A549 (cell line): ENCODE results near the gene ZNF385B. TPM values are rescaled to one million over a fixed set of nuclear protein-coding genes. Genes with fewer than 3 reads are reported as not detected.

ENCODE experiments used
- ATAC-seq, 2 experiments: fragments of 200-7000 bp in 1 of 2; fragments of >200 bp in 1 of 2; cut with Nextera tagmentation in 1 of 2; cut with Tn5 transposase in 1 of 2; 3 replicates each; pipeline versions ENCODE4 v1.8.0 to v1.9.1; 2018 to 2020; ENCODE audit warnings: mild to moderate bottlenecking in 1 of 2, moderate library complexity in 1 of 2
- CTCF ChIA-PET: fragments of 300-600 bp; sonication (Branson Sonifier 250); formaldehyde crosslinking; extraction: SDS; loops from one replicate; lab custom pipeline; 2021; ENCODE audit warnings: antibody characterized with exemption, inconsistent platforms; lab: Yijun Ruan, JAX
- POLR2A ChIA-PET: fragments of 350-600 bp; formaldehyde crosslinking; extraction: SDS; loops from one replicate; lab custom pipeline; 2021; ENCODE audit warnings: antibody characterized with exemption, inconsistent platforms; lab: Yijun Ruan, JAX
- DNase-seq, 2 experiments: peaks; one replicate each; pipeline versions ENCODE4 v3.0.0 to v3.0.0-alpha.2; 2011 to 2016; ENCODE audit warnings: low read depth in 1 of 2, low spot score in 1 of 2
- FAIRE-seq: peaks from 2 replicates; lab custom pipeline; 2011; peaks lifted over from hg19 to GRCh38; lab: Jason Lieb, UNC
- H3K27ac ChIP-seq, 2 experiments: fragments of >200 bp; sonication (Bioruptor Twin); formaldehyde crosslinking; 3 replicates each; pipeline ENCODE4 v1.5.1; 2016 to 2017
- H3K4me1 ChIP-seq: fragments of >200 bp; sonication (Bioruptor Twin); formaldehyde crosslinking; 3 replicates; pipeline ENCODE4 v1.6.1; 2016
- H3K4me2 ChIP-seq: fragments of >200 bp; sonication (Bioruptor Twin); formaldehyde crosslinking; 3 replicates; pipeline ENCODE4 v1.6.1; 2016
- H3K4me3 ChIP-seq: fragments of >200 bp; sonication (Bioruptor Twin); formaldehyde crosslinking; 3 replicates; pipeline ENCODE4 v1.5.1; 2016
- H3K9me3 ChIP-seq: fragments of >200 bp; sonication (Bioruptor Twin); formaldehyde crosslinking; 3 replicates; pipeline ENCODE4 v1.6.1; 2016
- CBX2 ChIP-seq: fragments of 200-600 bp; sonication (generic); IDR thresholded peaks from 2 replicates; pipeline ENCODE4 v1.6.1; 2016; ENCODE audit warnings: low read depth, mild to moderate bottlenecking, borderline replicate concordance
- CBX8 ChIP-seq: fragments of 200-600 bp; sonication (generic); IDR thresholded peaks from 2 replicates; pipeline ENCODE4 v1.6.1; 2016
- CHD4 ChIP-seq: fragments of 200-600 bp; sonication (generic); IDR thresholded peaks from 2 replicates; pipeline ENCODE4 v1.6.1; 2016; ENCODE audit warnings: antibody characterized with exemption, mild to moderate bottlenecking, borderline replicate concordance
- EP300 ChIP-seq, 2 experiments: fragments of >200 bp; sonication (Bioruptor Twin); formaldehyde crosslinking; IDR thresholded peaks; 2 replicates in 1 of 2; 3 replicates in 1 of 2; pipeline ENCODE4 v1.6.1; 2016 to 2017
- ESRRA ChIP-seq: fragments of 150-350 bp; IDR thresholded peaks from 2 replicates; pipeline ENCODE4 v1.6.1; 2014; ENCODE audit warnings: mild to moderate bottlenecking, low read length, borderline replicate concordance
- FOSB ChIP-seq: fragments of 250-450 bp; sonication (Bioruptor Pico); IDR thresholded peaks from 2 replicates; pipeline ENCODE4 v1.5.0; 2020; ENCODE audit warnings: mild to moderate bottlenecking, moderate library complexity
- FOSL2 ChIP-seq, 2 experiments: fragments of 450-650 bp in 1 of 2; fragments of >200 bp in 1 of 2; sonication (Bioruptor Twin) in 1 of 2; formaldehyde crosslinking; IDR thresholded peaks; 2 replicates each; pipeline versions ENCODE4 v1.5.0 to v1.6.1; 2016 to 2020; ENCODE audit warnings: mild to moderate bottlenecking in 1 of 2, moderate library complexity in 1 of 2
- GATA3 ChIP-seq: IDR thresholded peaks from 2 replicates; pipeline ENCODE4 v1.6.1; 2012; ENCODE audit warnings: borderline replicate concordance
- HOXB5 ChIP-seq: fragments of 250-450 bp; sonication (Bioruptor Pico); IDR thresholded peaks from 2 replicates; pipeline ENCODE4 v1.5.0; 2020; ENCODE audit warnings: mild to moderate bottlenecking, moderate library complexity
- JUN ChIP-seq, 2 experiments: fragments of >200 bp; sonication (Bioruptor Twin); formaldehyde crosslinking; IDR thresholded peaks; 2 replicates in 1 of 2; 3 replicates in 1 of 2; pipeline ENCODE4 v1.6.1; 2016 to 2017
- JUNB ChIP-seq: fragments of >200 bp; sonication (Bioruptor Twin); formaldehyde crosslinking; IDR thresholded peaks from 2 replicates; pipeline ENCODE4 v1.6.1; 2016
- MAZ ChIP-seq: fragments of 150-350 bp; IDR thresholded peaks from 2 replicates; pipeline ENCODE4 v1.6.1; 2014; ENCODE audit warnings: antibody characterized with exemption, low read depth, low read length, borderline replicate concordance
- MYC ChIP-seq: IDR thresholded peaks from 2 replicates; pipeline ENCODE4 v1.6.1; 2012; ENCODE audit warnings: mild to moderate bottlenecking, inconsistent platforms, low read length, improper control_type of control experiment, borderline replicate concordance
- NPAS2 ChIP-seq: fragments of 250-450 bp; sonication (Bioruptor Pico); IDR thresholded peaks from 2 replicates; pipeline ENCODE4 v1.8.0; 2022; ENCODE audit warnings: mild to moderate bottlenecking, moderate library complexity, borderline replicate concordance
- RAD21 ChIP-seq, 2 experiments: fragments of >200 bp in 1 of 2; sonication (Bioruptor Twin) in 1 of 2; formaldehyde crosslinking in 1 of 2; IDR thresholded peaks in 1 of 2; conservative IDR thresholded peaks in 1 of 2; 2 replicates in 1 of 2; 3 replicates in 1 of 2; pipeline ENCODE4 v1.6.1; 2012 to 2018; ENCODE audit warnings: inconsistent platforms in 1 of 2
- RFX5 ChIP-seq: fragments of 450-650 bp; IDR thresholded peaks from 2 replicates; pipeline ENCODE4 v1.7.1; 2014; ENCODE audit warnings: antibody characterized with exemption, mild to moderate bottlenecking, moderate library complexity
- RNF2 ChIP-seq: fragments of 200-600 bp; sonication (generic); IDR thresholded peaks from 2 replicates; pipeline ENCODE4 v1.6.1; 2016; ENCODE audit warnings: low read depth, mild to moderate bottlenecking, antibody characterized with exemption, moderate library complexity, borderline replicate concordance
- SREBF2 ChIP-seq: fragments of 450-650 bp; IDR thresholded peaks from 2 replicates; pipeline ENCODE4 v1.6.1; 2014; ENCODE audit warnings: mild to moderate bottlenecking, moderate library complexity
- ZFP36 ChIP-seq: fragments of 450-650 bp; IDR thresholded peaks from 2 replicates; pipeline ENCODE4 v1.6.1; 2014; ENCODE audit warnings: borderline replicate concordance; ENCODE audit not compliant: partially characterized antibody
- ZSCAN20 ChIP-seq: fragments of 250-450 bp; sonication (Bioruptor Pico); IDR thresholded peaks from 2 replicates; pipeline ENCODE4 v1.8.0; 2022; ENCODE audit warnings: mild to moderate bottlenecking, moderate library complexity
- WGBS: methylation state at CpG from one replicate; pipeline ENCODE4 v1.1.6; 2017; ENCODE audit errors: missing lambda C conversion rate; 5-methylcytosine and 5-hydroxymethylcytosine counted together
- polyA plus RNA-seq, 4 experiments: library from polyadenylated mRNA; depleted of rRNA in 3 of 4; stranded (reverse); fragments of >200 nt; fragmentation: RNase III in 1 of 4; extraction: RNeasy Plus Mini Kit Qiagen cat#74134 plus additional on column Dnase treatment in 1 of 4; gene quantifications; 2 replicates in 3 of 4; 3 replicates in 1 of 4; pipeline ENCODE4 v1.2.3, GENCODE V29; 2011 to 2017
- TF ChIP-seq, protein P1 (sequence below): IDR thresholded peaks from 2 replicates; pipeline ENCODE4 v1.6.1; 2012; ENCODE audit warnings: low read depth, borderline replicate concordance
- TF ChIP-seq, protein P2 (sequence below): fragments of >200 bp; sonication (Bioruptor Twin); formaldehyde crosslinking; IDR thresholded peaks from 2 replicates; pipeline ENCODE4 v1.6.1; 2016
- TF ChIP-seq, protein P3 (sequence below): fragments of 250-450 bp; sonication (Bioruptor Pico); IDR thresholded peaks from 2 replicates; pipeline ENCODE4 v1.5.0; 2021; ENCODE audit warnings: mild to moderate bottlenecking, moderate library complexity, borderline replicate concordance

Gene ZNF385B
- polyA plus RNA-seq, 2 of the 4 experiments (the other 2 are of a cell fraction) = not detected

DNA sequence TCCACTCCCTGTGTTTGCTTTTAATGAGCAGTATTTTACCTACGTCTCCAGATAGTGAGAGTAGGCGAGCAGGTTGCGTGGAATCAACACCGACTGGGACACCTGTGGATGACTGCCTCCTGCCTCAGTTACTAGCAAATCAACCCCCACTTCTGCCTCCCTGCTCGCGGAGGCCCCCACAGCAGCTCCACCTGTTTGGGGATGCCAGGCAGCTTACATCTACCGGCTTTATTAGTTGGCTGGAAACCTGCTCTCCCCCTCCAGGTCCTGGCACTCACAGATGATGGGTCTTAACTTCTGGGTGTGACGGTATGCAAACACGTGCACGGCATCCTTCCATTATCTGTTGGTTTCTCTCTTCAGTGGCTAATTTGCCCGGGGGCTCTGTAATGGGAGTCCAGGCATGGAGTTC is 432.3 kb downstream of the ZNF385B start:
- Histone ChIP-seq H3K27ac (no peak overlapping the region), H3K4me2 (no peak overlapping the region), H3K9me3 (no peaks in the 10 kb centered on the region), H3K4me1 (no peaks in the 10 kb centered on the region), H3K4me3 (no peak overlapping the region)
- ATAC-seq = no peak
- CTCF ChIA-PET = interaction anchor here (1.0 to 1.2 kb wide), 2 partner anchors 10 to 18 kb away, joined by 3 to 6 read pairs; no protein-coding TSS in a partner anchor
- TF ChIP-seq SREBF2 = no peak
- TF ChIP-seq RAD21 (conservative IDR thresholded peaks at IDR 0.05 in 1 of 2, IDR thresholded peaks at IDR 0.05 in 1 of 2) = no peak
- no peak for TF ChIP-seq FOSB
- TF ChIP-seq, protein P1, sequence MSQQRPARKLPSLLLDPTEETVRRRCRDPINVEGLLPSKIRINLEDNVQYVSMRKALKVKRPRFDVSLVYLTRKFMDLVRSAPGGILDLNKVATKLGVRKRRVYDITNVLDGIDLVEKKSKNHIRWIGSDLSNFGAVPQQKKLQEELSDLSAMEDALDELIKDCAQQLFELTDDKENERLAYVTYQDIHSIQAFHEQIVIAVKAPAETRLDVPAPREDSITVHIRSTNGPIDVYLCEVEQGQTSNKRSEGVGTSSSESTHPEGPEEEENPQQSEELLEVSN = no peak
- WGBS = 58% methylated on average over 11 of the region's 11 CpGs
- POLR2A ChIA-PET = no interaction called here
- FAIRE-seq = no peak
- DNase-seq = no peak

GRCh38 chr2:179428649-179429048 is 432.8 kb downstream of the ZNF385B start:
- no peak overlapping the region for H3K4me2 ChIP-seq

GRCh38 chr2:179427065-179427464 is 434.3 kb downstream of the ZNF385B start:
- WGBS = 18% methylated on average over 2 of the region's 2 CpGs
- ATAC-seq (no peak), DNase-seq (no peak)
- ChIA-PET CTCF (no interaction called here), POLR2A (no interaction called here)
- H3K9me3 ChIP-seq = no peaks in the 10 kb centered on the region
- H3K4me2 ChIP-seq = no peak overlapping the region
- H3K4me3 ChIP-seq = no peak overlapping the region
- no peak overlapping the region for H3K27ac ChIP-seq
- TF ChIP-seq FOSB (no peak), RNF2 (no peak), ZSCAN20 (CRISPR knock-in tag) (no peak), CBX8 (no peak), ZFP36 (no peak), JUN (IDR thresholded peaks at IDR 0.05) (no peak), RFX5 (no peak), NPAS2 (CRISPR knock-in tag) (no peak), SREBF2 (no peak), JUNB (no peak), GATA3 (no peak), ESRRA (no peak), FOSL2 (IDR thresholded peaks at IDR 0.05) (no peak), FOSL2 (CRISPR knock-in tag; IDR thresholded peaks at IDR 0.05) (no peak), MYC (no peak), CHD4 (no peak), CBX2 (no peak), HOXB5 (CRISPR knock-in tag) (no peak)
- TF ChIP-seq, protein P2, sequence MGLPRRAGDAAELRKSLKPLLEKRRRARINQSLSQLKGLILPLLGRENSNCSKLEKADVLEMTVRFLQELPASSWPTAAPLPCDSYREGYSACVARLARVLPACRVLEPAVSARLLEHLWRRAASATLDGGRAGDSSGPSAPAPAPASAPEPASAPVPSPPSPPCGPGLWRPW = no peak
- TF ChIP-seq, protein P3, sequence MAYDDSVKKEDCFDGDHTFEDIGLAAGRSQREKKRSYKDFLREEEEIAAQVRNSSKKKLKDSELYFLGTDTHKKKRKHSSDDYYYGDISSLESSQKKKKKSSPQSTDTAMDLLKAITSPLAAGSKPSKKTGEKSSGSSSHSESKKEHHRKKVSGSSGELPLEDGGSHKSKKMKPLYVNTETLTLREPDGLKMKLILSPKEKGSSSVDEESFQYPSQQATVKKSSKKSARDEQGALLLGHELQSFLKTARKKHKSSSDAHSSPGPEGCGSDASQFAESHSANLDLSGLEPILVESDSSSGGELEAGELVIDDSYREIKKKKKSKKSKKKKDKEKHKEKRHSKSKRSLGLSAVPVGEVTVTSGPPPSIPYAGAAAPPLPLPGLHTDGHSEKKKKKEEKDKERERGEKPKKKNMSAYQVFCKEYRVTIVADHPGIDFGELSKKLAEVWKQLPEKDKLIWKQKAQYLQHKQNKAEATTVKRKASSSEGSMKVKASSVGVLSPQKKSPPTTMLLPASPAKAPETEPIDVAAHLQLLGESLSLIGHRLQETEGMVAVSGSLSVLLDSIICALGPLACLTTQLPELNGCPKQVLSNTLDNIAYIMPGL (CRISPR knock-in tag) = no peak
- TF ChIP-seq, protein P1 = no peak
- TF ChIP-seq, all 56 proteins: peak for 0
- no peak for FAIRE-seq
- no peaks in the 10 kb centered on the region for H3K4me1 ChIP-seq

More at GRCh38 chr2:179428649-179429048, 432.8 kb downstream of the ZNF385B start:
- DNase-seq = no peak
- CTCF ChIA-PET = interaction anchor here (1.0 to 1.2 kb wide), 2 partner anchors 10 to 17 kb away, joined by 3 to 6 read pairs; no protein-coding TSS in a partner anchor
- 44% methylated on average over 7 of the region's 7 CpGs for WGBS
- no peaks in the 10 kb centered on the region for H3K9me3 ChIP-seq
- POLR2A ChIA-PET = no interaction called here
- no peak overlapping the region for H3K4me3 ChIP-seq
- no peaks in the 10 kb centered on the region for H3K4me1 ChIP-seq
- no peak for ATAC-seq
- H3K27ac ChIP-seq = no peak overlapping the region
- TF ChIP-seq MAZ (no peak), EP300 (IDR thresholded peaks at IDR 0.05) (no peak), CBX8 (no peak)
- FAIRE-seq = no peak
